A549 (cell line): ENCODE measurements around the gene ANO9. TPM values are rescaled to one million over a fixed set of nuclear protein-coding genes. Genes with fewer than 3 reads are reported as not detected.
"Not testable (repeated sequence)": the region's sequence is repeated elsewhere in the genome, so short reads cannot be mapped to it uniquely, and the experiment has no call there.

Experiments used
- ATAC-seq, 2 experiments: fragments of 200-7000 bp in 1 of 2; fragments of >200 bp in 1 of 2; cut with Nextera tagmentation in 1 of 2; cut with Tn5 transposase in 1 of 2; 3 replicates each; pipeline versions ENCODE4 v1.8.0 to v1.9.1; 2018 to 2020; ENCODE audit warnings: mild to moderate bottlenecking in 1 of 2, moderate library complexity in 1 of 2
- CTCF ChIA-PET: fragments of 300-600 bp; sonication (Branson Sonifier 250); formaldehyde crosslinking; extraction: SDS; loops from one replicate; lab custom pipeline; 2021; ENCODE audit warnings: antibody characterized with exemption, inconsistent platforms; lab: Yijun Ruan, JAX
- POLR2A ChIA-PET: fragments of 350-600 bp; formaldehyde crosslinking; extraction: SDS; loops from one replicate; lab custom pipeline; 2021; ENCODE audit warnings: antibody characterized with exemption, inconsistent platforms; lab: Yijun Ruan, JAX
- DNase-seq, 2 experiments: peaks; one replicate each; pipeline versions ENCODE4 v3.0.0 to v3.0.0-alpha.2; 2011 to 2016; ENCODE audit warnings: low read depth in 1 of 2, low spot score in 1 of 2
- FAIRE-seq: peaks from 2 replicates; lab custom pipeline; 2011; peaks lifted over from hg19 to GRCh38; lab: Jason Lieb, UNC
- H3K27ac ChIP-seq, 2 experiments: fragments of >200 bp; sonication (Bioruptor Twin); formaldehyde crosslinking; 3 replicates each; pipeline ENCODE4 v1.5.1; 2016 to 2017
- H3K4me1 ChIP-seq: fragments of >200 bp; sonication (Bioruptor Twin); formaldehyde crosslinking; 3 replicates; pipeline ENCODE4 v1.6.1; 2016
- H3K4me2 ChIP-seq: fragments of >200 bp; sonication (Bioruptor Twin); formaldehyde crosslinking; 3 replicates; pipeline ENCODE4 v1.6.1; 2016
- H3K4me3 ChIP-seq: fragments of >200 bp; sonication (Bioruptor Twin); formaldehyde crosslinking; 3 replicates; pipeline ENCODE4 v1.5.1; 2016
- H3K9me3 ChIP-seq: fragments of >200 bp; sonication (Bioruptor Twin); formaldehyde crosslinking; 3 replicates; pipeline ENCODE4 v1.6.1; 2016
- BCL3 ChIP-seq: fragments of >200 bp; sonication (Bioruptor Twin); formaldehyde crosslinking; IDR thresholded peaks from 3 replicates; pipeline ENCODE4 v1.6.1; 2016
- JUNB ChIP-seq: fragments of >200 bp; sonication (Bioruptor Twin); formaldehyde crosslinking; IDR thresholded peaks from 2 replicates; pipeline ENCODE4 v1.6.1; 2016
- MAFK ChIP-seq: fragments of 450-650 bp; IDR thresholded peaks from 2 replicates; pipeline ENCODE4 v1.6.1; 2014; ENCODE audit not compliant: partially characterized antibody
- NFE2L2 ChIP-seq: fragments of 150-350 bp; conservative IDR thresholded peaks from 2 replicates; pipeline ENCODE4 v1.6.1; 2014; ENCODE audit warnings: low read length
- POLR2AphosphoS2 ChIP-seq: conservative IDR thresholded peaks from 2 replicates; pipeline ENCODE4 v1.6.1; 2012; ENCODE audit warnings: low read length, improper control_type of control experiment, inconsistent platforms
- RAD21 ChIP-seq, 2 experiments: fragments of >200 bp in 1 of 2; sonication (Bioruptor Twin) in 1 of 2; formaldehyde crosslinking in 1 of 2; IDR thresholded peaks in 1 of 2; conservative IDR thresholded peaks in 1 of 2; 2 replicates in 1 of 2; 3 replicates in 1 of 2; pipeline ENCODE4 v1.6.1; 2012 to 2018; ENCODE audit warnings: inconsistent platforms in 1 of 2
- ZC3H11A ChIP-seq: fragments of 450-650 bp; IDR thresholded peaks from 2 replicates; pipeline ENCODE4 v1.6.1; 2014; ENCODE audit warnings: antibody characterized with exemption, mild to moderate bottlenecking
- ZSCAN20 ChIP-seq: fragments of 250-450 bp; sonication (Bioruptor Pico); IDR thresholded peaks from 2 replicates; pipeline ENCODE4 v1.8.0; 2022; ENCODE audit warnings: mild to moderate bottlenecking, moderate library complexity
- WGBS: methylation state at CpG from one replicate; pipeline ENCODE4 v1.1.6; 2017; ENCODE audit errors: missing lambda C conversion rate; 5-methylcytosine and 5-hydroxymethylcytosine counted together
- polyA plus RNA-seq, 4 experiments: library from polyadenylated mRNA; depleted of rRNA in 3 of 4; stranded (reverse); fragments of >200 nt; fragmentation: RNase III in 1 of 4; extraction: RNeasy Plus Mini Kit Qiagen cat#74134 plus additional on column Dnase treatment in 1 of 4; gene quantifications; 2 replicates in 3 of 4; 3 replicates in 1 of 4; pipeline ENCODE4 v1.2.3, GENCODE V29; 2011 to 2017
- TF ChIP-seq, protein P1 (sequence below): fragments of 200-600 bp; sonication (generic); IDR thresholded peaks from 2 replicates; pipeline ENCODE4 v1.6.1; 2016; ENCODE audit warnings: antibody characterized with exemption, mild to moderate bottlenecking, moderate library complexity

The ANO9 gene
- polyA plus RNA-seq, 2 of the 4 experiments (the other 2 are of a cell fraction), result 0.50 to 0.66 TPM

DNA sequence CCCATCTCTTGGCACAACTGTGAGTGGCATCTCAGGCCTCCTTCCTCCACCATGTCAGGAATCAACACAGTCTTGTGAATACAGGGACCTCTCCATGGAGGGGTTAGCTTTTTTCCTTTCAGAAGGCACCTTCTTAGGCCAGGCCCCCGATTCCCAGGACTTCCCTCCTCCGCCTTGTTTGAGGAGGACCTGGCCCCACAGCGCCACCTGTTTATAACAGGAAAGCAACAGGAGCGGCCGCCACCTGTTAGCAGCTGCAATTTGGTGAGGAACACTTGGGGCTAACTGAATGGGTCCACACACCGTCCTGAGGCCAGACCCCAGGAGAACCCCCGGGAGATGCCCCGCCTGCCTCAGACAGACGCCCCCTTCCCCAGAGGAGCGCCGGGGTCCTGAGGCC, 51.6 kb downstream of the ANO9 start:
- no peak for ATAC-seq
- H3K27ac ChIP-seq, result no peak overlapping the region
- TF ChIP-seq NFE2L2 (no peak), RAD21 (conservative IDR thresholded peaks at IDR 0.05 in 1 of 2, IDR thresholded peaks at IDR 0.05 in 1 of 2) (0 out of 5 replicates have a peak, but pooled peaks of 1 of the 2 experiments have one; percentile 12)
- no peak overlapping the region for H3K4me2 ChIP-seq
- 93% methylated on average over 6 of the region's 11 CpGs for WGBS
- H3K4me3 ChIP-seq, result no peak overlapping the region
- FAIRE-seq, result no peak
- POLR2A ChIA-PET, result interaction anchor here (1.4 kb wide), 1 partner anchor 17 kb away, joined by 3 read pairs; no protein-coding TSS in a partner anchor
- CTCF ChIA-PET, result interaction anchor here (0.9 to 1.2 kb wide), 2 partner anchors 10 to 58 kb away, joined by 3 to 5 read pairs; no protein-coding TSS in a partner anchor
- H3K9me3 ChIP-seq, result no peaks in the 10 kb centered on the region
- peaks cover 22% of the 10 kb centered on the region for H3K4me1 ChIP-seq
- no peak for DNase-seq

- not testable (repeated sequence) for ATAC-seq
These were observed 52.4 kb downstream of the ANO9 start for GRCh38 chr11:389369-389768.

GRCh38 chr11:387193-387793, 54.5 kb downstream of the ANO9 start:
- Histone ChIP-seq H3K4me1 (peaks cover under 1% of the 10 kb centered on the region; the same call in 1 of the 3 replicates), H3K4me3 (no peak overlapping the region), H3K4me2 (no peak overlapping the region), H3K27ac (no peak overlapping the region), H3K9me3 (no peaks in the 10 kb centered on the region)
- WGBS, result 66% methylated on average over 4 of the region's 4 CpGs
- DNase-seq (no peak), FAIRE-seq (no peak), ATAC-seq (peak in 1 of 2 experiments; percentile 28; a peak in 2 of 6 replicates)
- TF ChIP-seq MAFK (peak; percentile 75), POLR2AphosphoS2 (no peak)
- ChIA-PET POLR2A (no interaction called here), CTCF (interaction anchor here (1.3 to 1.5 kb wide), 4 partner anchors 14 to 60 kb away, joined by 3 to 5 read pairs (median 4); no protein-coding TSS in a partner anchor)

More at GRCh38 chr11:389369-389768, 52.4 kb downstream of the ANO9 start:
- 82% methylated on average over 17 of the region's 17 CpGs for WGBS
- DNase-seq, H3K9me3 ChIP-seq, H3K4me2 ChIP-seq, H3K4me3 ChIP-seq, POLR2A ChIA-PET, FAIRE-seq, H3K27ac ChIP-seq: not testable (repeated sequence)
- CTCF ChIA-PET, result interaction anchor here (0.9 to 1.6 kb wide), 2 partner anchors 59 kb away, joined by 5 read pairs; no protein-coding TSS in a partner anchor
- H3K4me1 ChIP-seq, result peaks cover 18% of the 10 kb centered on the region

DNA sequence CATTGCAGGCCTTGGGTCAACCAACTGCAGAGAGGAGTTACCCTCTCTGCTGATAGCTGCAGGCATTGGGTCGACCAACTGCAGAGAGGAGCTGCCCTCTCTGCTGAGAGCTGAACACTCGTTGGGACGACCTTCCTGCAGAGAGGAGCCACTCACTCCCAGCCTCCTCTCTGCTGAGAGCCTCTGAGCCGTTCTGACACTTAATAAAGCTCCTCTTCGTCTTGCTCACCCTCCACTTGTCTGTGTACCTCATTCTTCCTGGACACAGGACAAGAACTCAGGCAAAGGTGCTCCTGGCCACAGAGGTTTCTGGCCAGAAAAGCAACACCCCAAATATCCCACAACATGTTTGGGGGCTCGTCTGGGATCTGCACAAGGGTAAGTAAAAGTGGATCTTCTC, 55.3 kb downstream of the ANO9 start:
- ATAC-seq (no peak), DNase-seq (no peak), FAIRE-seq (no peak)
- CTCF ChIA-PET, result interaction anchor here (1.1 to 1.5 kb wide), 4 partner anchors 14 to 54 kb away, joined by 3 to 5 read pairs (median 4); no protein-coding TSS in a partner anchor
- TF ChIP-seq ZC3H11A (no peak), ZSCAN20 (CRISPR knock-in tag) (no peak), JUNB (no peak), BCL3 (no peak)
- TF ChIP-seq, protein P1, sequence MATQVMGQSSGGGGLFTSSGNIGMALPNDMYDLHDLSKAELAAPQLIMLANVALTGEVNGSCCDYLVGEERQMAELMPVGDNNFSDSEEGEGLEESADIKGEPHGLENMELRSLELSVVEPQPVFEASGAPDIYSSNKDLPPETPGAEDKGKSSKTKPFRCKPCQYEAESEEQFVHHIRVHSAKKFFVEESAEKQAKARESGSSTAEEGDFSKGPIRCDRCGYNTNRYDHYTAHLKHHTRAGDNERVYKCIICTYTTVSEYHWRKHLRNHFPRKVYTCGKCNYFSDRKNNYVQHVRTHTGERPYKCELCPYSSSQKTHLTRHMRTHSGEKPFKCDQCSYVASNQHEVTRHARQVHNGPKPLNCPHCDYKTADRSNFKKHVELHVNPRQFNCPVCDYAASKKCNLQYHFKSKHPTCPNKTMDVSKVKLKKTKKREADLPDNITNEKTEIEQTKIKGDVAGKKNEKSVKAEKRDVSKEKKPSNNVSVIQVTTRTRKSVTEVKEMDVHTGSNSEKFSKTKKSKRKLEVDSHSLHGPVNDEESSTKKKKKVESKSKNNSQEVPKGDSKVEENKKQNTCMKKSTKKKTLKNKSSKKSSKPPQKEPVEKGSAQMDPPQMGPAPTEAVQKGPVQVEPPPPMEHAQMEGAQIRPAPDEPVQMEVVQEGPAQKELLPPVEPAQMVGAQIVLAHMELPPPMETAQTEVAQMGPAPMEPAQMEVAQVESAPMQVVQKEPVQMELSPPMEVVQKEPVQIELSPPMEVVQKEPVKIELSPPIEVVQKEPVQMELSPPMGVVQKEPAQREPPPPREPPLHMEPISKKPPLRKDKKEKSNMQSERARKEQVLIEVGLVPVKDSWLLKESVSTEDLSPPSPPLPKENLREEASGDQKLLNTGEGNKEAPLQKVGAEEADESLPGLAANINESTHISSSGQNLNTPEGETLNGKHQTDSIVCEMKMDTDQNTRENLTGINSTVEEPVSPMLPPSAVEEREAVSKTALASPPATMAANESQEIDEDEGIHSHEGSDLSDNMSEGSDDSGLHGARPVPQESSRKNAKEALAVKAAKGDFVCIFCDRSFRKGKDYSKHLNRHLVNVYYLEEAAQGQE, result no peak
- H3K4me1 ChIP-seq, result no peaks in the 10 kb centered on the region
- H3K27ac ChIP-seq, result no peak overlapping the region
- no peak overlapping the region for H3K4me3 ChIP-seq
- H3K4me2 ChIP-seq, result no peak overlapping the region
- no peaks in the 10 kb centered on the region for H3K9me3 ChIP-seq
- WGBS, result 58% methylated on average over 6 of the region's 6 CpGs
- POLR2A ChIA-PET, result no interaction called here
